ENCODE data around the gene KLF6.
A peak's percentile ranks its signal among the peaks of the same experiment; 100 is the strongest.

KLF6 gene

DNA sequence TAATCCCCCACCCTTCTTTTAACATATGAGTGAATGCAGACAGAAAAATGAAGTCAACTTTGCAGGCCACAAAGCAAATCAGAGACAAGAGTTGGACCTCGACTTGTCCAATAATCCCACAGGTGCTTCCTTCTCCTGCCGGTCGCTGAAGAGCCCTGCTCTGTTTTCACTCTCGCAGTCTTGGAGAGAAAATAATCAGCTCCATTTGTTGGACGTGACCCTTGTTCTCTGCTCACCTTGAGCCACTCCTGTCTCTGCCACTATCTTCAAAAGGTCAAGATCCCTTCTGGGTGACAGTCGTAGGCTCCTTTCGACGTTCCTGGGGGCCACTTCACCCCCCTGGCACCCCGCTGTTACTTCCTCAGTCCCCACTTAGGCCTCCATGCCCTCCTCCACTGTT lies 2.8 kb upstream of the KLF6 start:
- TF ChIP-seq ZFX (IDR thresholded peaks at IDR 0.05): no peak
- TF ChIP-seq, protein P1, sequence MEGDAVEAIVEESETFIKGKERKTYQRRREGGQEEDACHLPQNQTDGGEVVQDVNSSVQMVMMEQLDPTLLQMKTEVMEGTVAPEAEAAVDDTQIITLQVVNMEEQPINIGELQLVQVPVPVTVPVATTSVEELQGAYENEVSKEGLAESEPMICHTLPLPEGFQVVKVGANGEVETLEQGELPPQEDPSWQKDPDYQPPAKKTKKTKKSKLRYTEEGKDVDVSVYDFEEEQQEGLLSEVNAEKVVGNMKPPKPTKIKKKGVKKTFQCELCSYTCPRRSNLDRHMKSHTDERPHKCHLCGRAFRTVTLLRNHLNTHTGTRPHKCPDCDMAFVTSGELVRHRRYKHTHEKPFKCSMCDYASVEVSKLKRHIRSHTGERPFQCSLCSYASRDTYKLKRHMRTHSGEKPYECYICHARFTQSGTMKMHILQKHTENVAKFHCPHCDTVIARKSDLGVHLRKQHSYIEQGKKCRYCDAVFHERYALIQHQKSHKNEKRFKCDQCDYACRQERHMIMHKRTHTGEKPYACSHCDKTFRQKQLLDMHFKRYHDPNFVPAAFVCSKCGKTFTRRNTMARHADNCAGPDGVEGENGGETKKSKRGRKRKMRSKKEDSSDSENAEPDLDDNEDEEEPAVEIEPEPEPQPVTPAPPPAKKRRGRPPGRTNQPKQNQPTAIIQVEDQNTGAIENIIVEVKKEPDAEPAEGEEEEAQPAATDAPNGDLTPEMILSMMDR (conservative IDR thresholded peaks at IDR 0.05): no peak
- H3K27ac ChIP-seq: no peak overlapping the region

DNA sequence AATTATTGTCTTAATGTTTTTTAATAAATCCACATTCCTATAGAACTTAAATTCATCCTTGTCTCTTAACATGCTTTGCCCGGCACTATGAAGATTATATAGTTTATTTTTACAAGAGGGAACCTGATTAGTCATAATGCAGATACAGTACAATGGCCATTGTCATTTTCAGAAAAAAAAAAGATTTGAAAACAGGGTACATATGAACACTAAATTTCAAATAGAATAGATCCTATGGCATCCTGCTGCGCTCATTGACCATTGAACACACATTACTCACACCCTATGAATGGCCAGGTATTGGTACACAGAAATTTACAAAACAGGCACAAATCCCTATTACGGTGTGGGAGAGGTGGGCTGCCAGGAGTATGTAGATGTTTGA lies 2.0 kb upstream of the KLF6 start:
- H3K27ac ChIP-seq: no peak overlapping the region
- TF ChIP-seq, protein P1 (conservative IDR thresholded peaks at IDR 0.05): no peak
- TF ChIP-seq ZFX (IDR thresholded peaks at IDR 0.05): no peak

DNA sequence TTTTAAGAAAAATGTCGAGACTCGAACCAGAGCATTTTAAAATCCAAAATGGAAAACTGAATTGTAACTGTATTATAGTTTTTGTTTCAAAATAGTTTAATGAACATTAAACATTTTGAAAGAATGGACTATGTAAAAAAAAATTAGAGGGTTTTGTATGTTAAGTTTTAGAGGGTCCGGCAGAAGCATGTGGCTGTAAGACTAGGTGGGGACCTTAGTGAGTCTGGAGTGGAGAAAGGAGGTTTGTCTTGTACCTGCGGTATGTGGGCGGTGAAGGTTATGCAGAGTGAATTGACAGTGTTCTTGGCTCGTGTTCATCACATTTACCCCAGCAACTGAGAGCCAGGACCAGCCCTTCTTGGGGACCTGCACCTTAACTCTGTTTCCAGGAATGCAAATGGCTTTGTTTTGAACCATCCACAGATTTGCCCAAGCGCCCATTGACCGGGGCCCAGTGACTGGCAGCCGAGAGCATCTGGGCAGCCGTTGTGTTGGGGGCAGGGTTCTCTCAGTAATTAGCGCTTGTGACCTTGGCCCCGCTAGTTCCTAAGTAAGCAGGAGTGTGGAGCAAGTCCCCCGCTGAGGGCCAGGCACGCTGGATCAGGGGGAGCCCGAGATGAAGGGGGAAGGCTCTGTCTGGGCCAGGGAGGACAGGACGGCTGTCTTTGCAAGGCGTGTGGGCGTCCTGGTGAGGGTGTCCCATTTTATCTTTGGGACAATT lies 1.4 kb upstream of the KLF6 start:
- TF ChIP-seq, protein P1 (conservative IDR thresholded peaks at IDR 0.05): no peak
- TF ChIP-seq ZFX (IDR thresholded peaks at IDR 0.05): no peak
- H3K27ac ChIP-seq: peak overlapping the region; percentile 98

DNA sequence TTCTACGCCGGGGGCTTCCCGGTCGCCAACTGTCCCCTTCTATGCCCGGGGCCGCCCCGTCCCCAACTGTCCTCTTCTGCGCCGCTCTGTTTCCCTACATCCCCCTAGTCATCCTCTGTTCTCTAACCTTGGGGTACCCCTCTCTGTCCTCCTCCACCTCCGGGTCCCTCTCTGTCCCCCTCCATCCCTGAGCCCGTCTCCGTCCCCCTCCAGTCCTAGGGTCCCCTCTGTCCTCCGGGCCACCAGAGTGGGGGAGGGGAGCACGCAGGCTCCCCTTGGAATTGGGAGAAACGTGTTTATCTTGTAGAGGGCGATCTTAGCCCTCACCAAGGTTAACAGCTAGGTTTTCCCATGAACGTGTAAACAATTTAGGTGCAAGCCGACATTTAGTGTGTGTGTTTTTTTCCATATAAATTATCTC lies 852 bp upstream of the KLF6 start:
- H3K27ac ChIP-seq: peak overlapping the region; percentile 98
- no peak for TF ChIP-seq ZFX (IDR thresholded peaks at IDR 0.05)
- TF ChIP-seq, protein P1 (conservative IDR thresholded peaks at IDR 0.05): no peak; the same call in 1 of the 2 replicates

DNA sequence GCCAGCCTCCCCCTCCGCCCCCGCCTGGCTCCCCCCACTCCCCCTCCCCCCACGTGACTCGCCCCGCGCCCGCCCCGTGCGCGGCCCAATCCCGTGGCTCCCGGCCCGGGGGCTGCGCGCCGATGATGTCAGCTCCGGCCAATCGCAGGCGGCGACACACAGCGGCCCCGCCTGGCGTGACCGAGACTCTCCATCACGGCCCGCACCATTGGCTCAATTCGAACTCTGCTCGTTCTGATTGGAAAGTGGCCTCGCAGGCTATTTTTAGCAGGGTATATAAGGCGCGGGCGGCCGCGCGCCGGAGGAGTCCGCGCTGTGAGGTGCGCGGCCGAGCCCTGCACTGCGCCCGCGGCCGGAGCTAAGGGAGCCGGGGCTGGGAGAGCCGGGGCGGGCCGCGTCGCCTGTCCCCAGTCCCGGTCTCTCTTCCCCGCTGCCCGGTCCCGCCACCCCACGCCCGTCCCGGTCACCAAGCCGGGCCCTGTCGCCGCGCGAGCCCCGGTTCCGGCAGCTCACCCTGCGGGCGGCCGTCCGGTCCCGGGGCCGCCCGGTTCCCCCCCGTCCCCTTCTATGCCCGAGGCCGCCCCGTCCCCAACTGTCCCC lies 342 bp upstream of the KLF6 start:
- TF ChIP-seq, protein P1 (conservative IDR thresholded peaks at IDR 0.05): no peak
- peak; percentile 47 for TF ChIP-seq ZFX (IDR thresholded peaks at IDR 0.05)
- H3K27ac ChIP-seq: peak overlapping the region; percentile 98

DNA sequence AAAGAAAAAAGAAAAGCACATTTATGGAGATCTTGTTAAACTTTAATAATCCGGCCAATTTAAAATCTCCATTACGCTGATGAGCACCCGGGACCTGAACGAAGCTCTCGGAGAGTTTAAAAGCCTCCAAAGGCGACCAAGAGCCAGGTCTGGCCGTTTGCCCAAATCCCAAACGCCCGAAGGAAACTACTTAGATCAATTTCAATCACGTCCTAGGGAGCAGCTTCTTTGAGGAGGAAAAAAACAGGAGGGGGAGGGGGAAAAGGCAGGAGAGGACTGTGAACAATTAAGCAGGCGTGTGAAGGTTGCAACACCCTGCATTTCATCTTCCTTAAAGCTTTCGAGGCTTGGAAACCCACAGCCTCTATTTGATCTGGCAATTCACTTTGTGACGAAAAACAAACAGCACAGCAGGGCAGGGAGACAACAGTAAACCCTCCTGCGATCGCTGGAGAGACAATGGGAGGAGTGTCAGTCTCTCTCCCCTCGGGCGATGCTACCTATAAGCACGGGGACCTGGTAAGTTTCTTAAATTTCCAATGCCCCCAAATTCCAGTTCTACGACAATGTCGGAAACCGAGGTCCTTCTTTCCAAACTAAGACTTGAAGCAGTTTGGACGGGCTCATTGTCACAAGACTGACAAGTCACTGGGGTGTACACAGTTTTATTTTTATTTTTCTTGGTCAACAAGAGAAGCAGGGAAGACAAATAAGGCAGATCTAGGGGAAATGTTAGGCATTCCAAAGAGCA lies 1.2 kb downstream of the KLF6 start:
- H3K27ac ChIP-seq: peak overlapping the region; percentile 98
- TF ChIP-seq, protein P1 (conservative IDR thresholded peaks at IDR 0.05): no peak
- TF ChIP-seq ZFX (IDR thresholded peaks at IDR 0.05): no peak

DNA sequence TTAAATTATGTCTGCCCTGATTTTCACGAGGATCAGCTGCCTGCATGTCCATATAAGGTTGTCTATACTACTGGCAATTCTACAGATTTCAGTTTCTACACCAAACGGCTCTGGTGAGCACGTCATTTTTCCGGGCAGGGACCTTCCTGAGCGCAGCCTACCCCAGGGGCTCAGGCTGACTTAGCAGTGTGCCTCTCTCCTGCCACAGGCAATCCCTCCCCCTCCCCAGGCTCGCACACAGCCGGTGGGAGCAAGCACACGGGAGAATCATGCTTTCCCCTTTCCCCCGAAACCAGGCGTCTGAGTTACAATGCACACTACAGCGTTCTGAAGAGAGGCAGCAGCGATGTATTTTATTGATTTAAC lies 1.7 kb downstream of the KLF6 start:
- peak overlapping the region; percentile 98 for H3K27ac ChIP-seq
- no peak for TF ChIP-seq ZFX (IDR thresholded peaks at IDR 0.05)
- TF ChIP-seq, protein P1 (conservative IDR thresholded peaks at IDR 0.05): no peak
